Fibroblast of peridontal ligament (primary cell): ENCODE data around the gene ATXN1.
A peak's percentile ranks its signal among the peaks of the same experiment; 100 is the strongest.

Experiments used
- DNase-seq: peaks from one replicate; pipeline ENCODE4 v3.0.0-alpha.2; 2010; ENCODE audit errors: extremely low read depth

The ATXN1 gene

GRCh38 chr6:16336056-16336818, 425.0 kb downstream of the ATXN1 start:
- DNase-seq: no peak

- no peak for DNase-seq
These were observed 426.1 kb downstream of the ATXN1 start for GRCh38 chr6:16335176-16335575.

- DNase-seq: peak; percentile 92
These were observed 426.6 kb downstream of the ATXN1 start for GRCh38 chr6:16334671-16335070.

- peak; percentile 62 for DNase-seq
These were observed 427.7 kb downstream of the ATXN1 start for GRCh38 chr6:16333580-16333979.

GRCh38 chr6:16332175-16332542, 429.1 kb downstream of the ATXN1 start:
- peak; percentile 85 for DNase-seq

GRCh38 chr6:16331384-16332174, 429.7 kb downstream of the ATXN1 start:
- DNase-seq: peak; percentile 84

GRCh38 chr6:16329233-16329632, 432.0 kb downstream of the ATXN1 start:
- DNase-seq: no peak

- no peak for DNase-seq
These were observed 433.4 kb downstream of the ATXN1 start for GRCh38 chr6:16327777-16328325.

GRCh38 chr6:16326971-16327776, 434.1 kb downstream of the ATXN1 start:
- no peak for DNase-seq

- DNase-seq: no peak
These were observed 434.7 kb downstream of the ATXN1 start for GRCh38 chr6:16326531-16326930.

GRCh38 chr6:16324606-16325225, 436.5 kb downstream of the ATXN1 start:
- DNase-seq: peak; percentile 22

GRCh38 chr6:16324184-16324583, 437.1 kb downstream of the ATXN1 start:
- no peak for DNase-seq

- peak; percentile 84 for DNase-seq
These were observed 438.5 kb downstream of the ATXN1 start for GRCh38 chr6:16322666-16323312.

GRCh38 chr6:16321826-16322225, 439.4 kb downstream of the ATXN1 start:
- DNase-seq: no peak

- no peak for DNase-seq
These were observed 439.9 kb downstream of the ATXN1 start for GRCh38 chr6:16321341-16321710.

GRCh38 chr6:16320533-16321340, 440.5 kb downstream of the ATXN1 start:
- peak; percentile 86 for DNase-seq

GRCh38 chr6:16319813-16320532, 441.3 kb downstream of the ATXN1 start:
- DNase-seq: peak; percentile 97

- DNase-seq: no peak
These were observed 442.1 kb downstream of the ATXN1 start for GRCh38 chr6:16318953-16319720.

GRCh38 chr6:16318538-16318937, 442.7 kb downstream of the ATXN1 start:
- peak; percentile 85 for DNase-seq
